PC-3 (cell line): ENCODE results near the gene OR2F2. TPM values are rescaled to one million over a fixed set of nuclear protein-coding genes. Genes with fewer than 3 reads are reported as not detected.

ENCODE experiments used
- ATAC-seq: fragments of 200-7000 bp; cut with Tn5 transposase; 2 replicates; pipeline ENCODE4 v1.9.1; 2020; ENCODE audit warnings: mild to moderate bottlenecking, moderate library complexity
- BruUV-seq: library from RNA; stranded (reverse); fragments of 400-500 nt; replicated peaks from 2 replicates; lab custom pipeline; 2021; lab: Mats Ljungman, UMichigan
- CTCF ChIA-PET: fragments of 300-600 bp; sonication (Branson Sonifier 250); formaldehyde crosslinking; loops from one replicate; lab custom pipeline; 2022; ENCODE audit warnings: antibody characterized with exemption; lab: Charles Lee
- POLR2A ChIA-PET: fragments of 300-600 bp; sonication (Branson Sonifier 250); formaldehyde crosslinking; loops from one replicate; lab custom pipeline; 2022; ENCODE audit warnings: antibody characterized with exemption; ENCODE audit not compliant: unreplicated experiment; lab: Charles Lee
- DNase-seq: peaks from one replicate; pipeline ENCODE4 v3.0.0-alpha.2; 2015
- H2AFZ ChIP-seq: fragments of 300-600 bp; sonication (generic); 2 replicates; pipeline ENCODE4 v1.6.0; 2016; ENCODE audit warnings: antibody characterized with exemption, low read length
- H3F3A ChIP-seq: fragments of 300-600 bp; sonication (generic); one replicate; pipeline ENCODE4 v1.6.0; 2017; ENCODE audit warnings: antibody characterized with exemption, low read length, control low read depth, mild to moderate bottlenecking; ENCODE audit not compliant: unreplicated experiment
- H3K27ac ChIP-seq: fragments of 300-600 bp; sonication (generic); 2 replicates; pipeline ENCODE4 v1.5.1; 2016; ENCODE audit warnings: mild to moderate bottlenecking, low read length
- H3K27me3 ChIP-seq: fragments of 300-600 bp; sonication (generic); 2 replicates; pipeline ENCODE4 v1.6.1; 2016; ENCODE audit warnings: low read length, mixed read lengths
- H3K36me3 ChIP-seq: fragments of 300-600 bp; sonication (generic); 2 replicates; pipeline ENCODE4 v1.6.1; 2016; ENCODE audit warnings: low read depth, mixed run types, low read length, mixed read lengths
- H3K4me1 ChIP-seq: fragments of 300-600 bp; sonication (generic); 2 replicates; pipeline ENCODE4 v1.5.1; 2016; ENCODE audit warnings: low read length; ENCODE audit not compliant: insufficient read depth
- H3K4me2 ChIP-seq: fragments of 300-600 bp; sonication (generic); 2 replicates; pipeline ENCODE4 v1.6.0; 2016; ENCODE audit warnings: low read length
- H3K4me3 ChIP-seq: fragments of 300-600 bp; sonication (generic); 2 replicates; pipeline ENCODE4 v1.5.1; 2016; ENCODE audit warnings: mild to moderate bottlenecking, low read length, mixed read lengths
- H3K79me2 ChIP-seq: fragments of 300-600 bp; sonication (generic); 2 replicates; pipeline ENCODE4 v1.6.1; 2017; ENCODE audit warnings: low read length, mixed read lengths
- H3K9ac ChIP-seq: fragments of 300-600 bp; sonication (generic); 2 replicates; pipeline ENCODE4 v1.6.0; 2016; ENCODE audit warnings: mild to moderate bottlenecking, low read length
- H3K9me2 ChIP-seq: fragments of 300-600 bp; sonication (generic); replicated peaks from 2 replicates; pipeline ENCODE4 v1.6.1; 2016; ENCODE audit warnings: mixed run types, low read length, mixed read lengths
- H3K9me3 ChIP-seq: fragments of 300-600 bp; sonication (generic); 2 replicates; pipeline ENCODE4 v1.6.1; 2016; ENCODE audit warnings: low read length, mixed read lengths
- H4K20me1 ChIP-seq: fragments of 300-600 bp; sonication (generic); 2 replicates; pipeline ENCODE4 v1.6.1; 2016; ENCODE audit warnings: low read length, mixed read lengths
- CTCF ChIP-seq: fragments of 300-600 bp; sonication (generic); conservative IDR thresholded peaks from 2 replicates; pipeline ENCODE4 v1.5.1; 2017; ENCODE audit warnings: antibody characterized with exemption, low read depth, mild to moderate bottlenecking, low read length
- EZH2 ChIP-seq: fragments of 300-600 bp; sonication (generic); IDR thresholded peaks from one replicate; pipeline ENCODE4 v1.6.1; 2017; ENCODE audit warnings: antibody characterized with exemption, mild to moderate bottlenecking, low read length; ENCODE audit not compliant: unreplicated experiment
- EZH2phosphoT487 ChIP-seq: fragments of 300-600 bp; sonication (generic); IDR thresholded peaks from 2 replicates; pipeline ENCODE4 v1.6.1; 2018; ENCODE audit warnings: mild to moderate bottlenecking, antibody characterized with exemption, low read length, borderline replicate concordance
- intact Hi-C: fragments of 100-400 bp; cut with micrococcal nuclease; formaldehyde crosslinking; loops from 2 replicates; pipeline ENCODE4 v1.9.0; 2023
- total RNA-seq: library from RNA; depleted of rRNA; stranded (reverse); fragments of >200 nt; gene quantifications from 2 replicates; pipeline ENCODE4 v1.2.3, GENCODE V29; 2014

OR2F2 gene
- total RNA-seq, 1 experiment from 2014 or later = not detected

- no peak overlapping the region for H3K4me3 ChIP-seq
- H3K9me3 ChIP-seq = no peaks in the 10 kb centered on the region
- H3K27ac ChIP-seq = no peak overlapping the region
- no peaks in the 10 kb centered on the region for H4K20me1 ChIP-seq
- no peak for TF ChIP-seq CTCF
- no peak for TF ChIP-seq EZH2
- no peak for TF ChIP-seq EZH2phosphoT487
- no peak overlapping the region for H3K4me2 ChIP-seq
- no peaks in the 10 kb centered on the region for H3K9me2 ChIP-seq
- H3K4me1 ChIP-seq = peaks cover 6% of the 10 kb centered on the region
- peaks cover 7% of the 10 kb centered on the region for H3K79me2 ChIP-seq
- H3K36me3 ChIP-seq = no peaks in the 10 kb centered on the region
- ATAC-seq (no peak), DNase-seq (peak; percentile 18)
- POLR2A ChIA-PET = no interaction called here
- H3F3A ChIP-seq = no peaks in the 10 kb centered on the region
- H2AFZ ChIP-seq = no peak overlapping the region
- no peaks in the 10 kb centered on the region for H3K27me3 ChIP-seq
- no TSS peak for BruUV-seq
- CTCF ChIA-PET = interaction anchor here (0.6 kb wide), 1 partner anchor 290 kb away, joined by 3 read pairs; no protein-coding TSS in a partner anchor
- no peak overlapping the region for H3K9ac ChIP-seq
- intact Hi-C loops = no loop called here
Observed at GRCh38 chr7:143905509-143905908, 29.5 kb upstream of the OR2F2 start.

- no peak for DNase-seq
- no TSS peak for BruUV-seq
- no peaks in the 10 kb centered on the region for H3K9me2 ChIP-seq
- no peak overlapping the region for H3K27ac ChIP-seq
- TF ChIP-seq EZH2phosphoT487 = no peak
- TF ChIP-seq EZH2 = no peak
- TF ChIP-seq CTCF = no peak
- no peaks in the 10 kb centered on the region for H4K20me1 ChIP-seq
- no peaks in the 10 kb centered on the region for H3F3A ChIP-seq
- intact Hi-C loops = no loop called here
- no peaks in the 10 kb centered on the region for H3K36me3 ChIP-seq
- H3K4me2 ChIP-seq = no peak overlapping the region
- no peak for ATAC-seq
- no peaks in the 10 kb centered on the region for H3K9me3 ChIP-seq
- POLR2A ChIA-PET = no interaction called here
- no peaks in the 10 kb centered on the region for H3K27me3 ChIP-seq
- CTCF ChIA-PET = no interaction called here
- peaks cover under 1% of the 10 kb centered on the region for H3K79me2 ChIP-seq
- H3K9ac ChIP-seq = no peak overlapping the region
- H3K4me3 ChIP-seq = no peak overlapping the region
- H2AFZ ChIP-seq = no peak overlapping the region
- H3K4me1 ChIP-seq = no peaks in the 10 kb centered on the region
Observed at GRCh38 chr7:143906151-143906550, 28.9 kb upstream of the OR2F2 start.

- no TSS peak for BruUV-seq
Observed at GRCh38 chr7:143906895-143907294, 28.1 kb upstream of the OR2F2 start.

More at GRCh38 chr7:143906895-143907294, 28.1 kb upstream of the OR2F2 start:
- Histone ChIP-seq H3K27ac (no peak overlapping the region), H2AFZ (no peak overlapping the region), H3F3A (no peaks in the 10 kb centered on the region), H3K9me3 (no peaks in the 10 kb centered on the region), H3K9ac (no peak overlapping the region), H3K27me3 (no peaks in the 10 kb centered on the region), H4K20me1 (no peaks in the 10 kb centered on the region), H3K36me3 (no peaks in the 10 kb centered on the region), H3K4me2 (no peak overlapping the region), H3K4me3 (no peak overlapping the region), H3K9me2 (no peaks in the 10 kb centered on the region), H3K4me1 (no peaks in the 10 kb centered on the region), H3K79me2 (no peaks in the 10 kb centered on the region)
- ATAC-seq (no peak), DNase-seq (no peak)
- ChIA-PET CTCF (no interaction called here), POLR2A (no interaction called here)
- intact Hi-C loops = no loop called here
- TF ChIP-seq EZH2 (no peak), EZH2phosphoT487 (no peak), CTCF (no peak)
